ENCODE measurements around the gene CBLB. TPM values are rescaled to one million over a fixed set of nuclear protein-coding genes. Genes with fewer than 3 reads are reported as not detected.

The CBLB gene
- total RNA-seq, 1 experiment from 2014 or later, result 26.2 TPM

DNA sequence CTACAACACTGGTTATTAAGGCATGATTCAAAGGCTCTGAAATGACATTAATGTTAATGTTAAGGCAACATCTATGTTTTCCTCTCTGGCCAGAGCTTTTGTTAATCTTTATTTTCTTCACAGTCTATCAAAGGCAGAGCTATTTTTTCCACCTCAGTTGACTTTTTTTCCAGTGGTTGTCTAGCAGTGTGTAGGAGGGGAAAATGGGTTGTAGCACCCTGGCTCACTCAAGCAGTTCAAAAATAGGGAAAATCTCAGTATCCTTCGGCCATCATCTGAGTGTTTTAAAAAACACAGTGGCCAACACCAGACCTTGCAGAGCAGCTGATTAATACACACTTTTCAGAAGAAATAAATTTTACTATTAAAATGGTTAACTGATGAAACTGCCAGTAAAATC is 21.4 kb downstream of the CBLB start:
- TF ChIP-seq, protein P1, sequence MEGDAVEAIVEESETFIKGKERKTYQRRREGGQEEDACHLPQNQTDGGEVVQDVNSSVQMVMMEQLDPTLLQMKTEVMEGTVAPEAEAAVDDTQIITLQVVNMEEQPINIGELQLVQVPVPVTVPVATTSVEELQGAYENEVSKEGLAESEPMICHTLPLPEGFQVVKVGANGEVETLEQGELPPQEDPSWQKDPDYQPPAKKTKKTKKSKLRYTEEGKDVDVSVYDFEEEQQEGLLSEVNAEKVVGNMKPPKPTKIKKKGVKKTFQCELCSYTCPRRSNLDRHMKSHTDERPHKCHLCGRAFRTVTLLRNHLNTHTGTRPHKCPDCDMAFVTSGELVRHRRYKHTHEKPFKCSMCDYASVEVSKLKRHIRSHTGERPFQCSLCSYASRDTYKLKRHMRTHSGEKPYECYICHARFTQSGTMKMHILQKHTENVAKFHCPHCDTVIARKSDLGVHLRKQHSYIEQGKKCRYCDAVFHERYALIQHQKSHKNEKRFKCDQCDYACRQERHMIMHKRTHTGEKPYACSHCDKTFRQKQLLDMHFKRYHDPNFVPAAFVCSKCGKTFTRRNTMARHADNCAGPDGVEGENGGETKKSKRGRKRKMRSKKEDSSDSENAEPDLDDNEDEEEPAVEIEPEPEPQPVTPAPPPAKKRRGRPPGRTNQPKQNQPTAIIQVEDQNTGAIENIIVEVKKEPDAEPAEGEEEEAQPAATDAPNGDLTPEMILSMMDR (IDR thresholded peaks at IDR 0.05; ENCODE audit: unreplicated experiment), result no peak
- Mint-ChIP-seq H3K4me1 (ENCODE audit: low read depth, unreplicated experiment) (no peaks in the 10 kb centered on the region), H3K27me3 (ENCODE audit: unreplicated experiment) (no peaks in the 10 kb centered on the region), H3K27ac (ENCODE audit: unreplicated experiment) (no peak overlapping the region), H3K4me3 (ENCODE audit: low read depth, unreplicated experiment) (no peak overlapping the region), H3K9me3 (ENCODE audit: low read depth, unreplicated experiment) (no peaks in the 10 kb centered on the region), H3K36me3 (ENCODE audit: insufficient read depth, unreplicated experiment) (no peaks in the 10 kb centered on the region)
- CTCF ChIA-PET, result interaction anchor here (0.7 kb wide), 1 partner anchor 110 kb away, joined by 3 read pairs; no protein-coding TSS in a partner anchor
- BruUV-seq (replicated peaks), result no TSS peak
- intact Hi-C loops (cut with micrococcal nuclease; ENCODE audit: unreplicated experiment), result no loop called here
- no peak for DNase-seq

DNA sequence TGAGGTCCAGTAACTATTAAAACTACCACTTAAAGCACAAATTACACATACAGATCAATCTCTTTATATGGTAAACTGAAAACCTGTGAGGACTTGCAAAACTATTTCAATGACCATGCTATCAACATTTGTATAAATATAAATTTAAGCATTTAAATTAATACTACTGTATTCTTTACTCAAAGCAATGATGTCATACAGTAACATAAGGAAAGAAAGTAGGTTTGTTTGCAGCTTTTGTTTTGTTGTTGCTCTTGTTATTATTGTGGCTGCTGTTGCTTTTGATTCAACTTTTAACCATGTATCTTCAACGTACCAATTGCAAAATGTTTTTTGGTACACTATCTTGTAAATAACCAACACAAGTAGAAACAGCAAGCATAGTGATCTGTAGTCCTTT is 22.0 kb downstream of the CBLB start:
- intact Hi-C loops (cut with micrococcal nuclease; ENCODE audit: unreplicated experiment), result no loop called here
- CTCF ChIA-PET, result interaction anchor here (0.7 kb wide), 2 partner anchors 111 to 1828 kb away, joined by 3 read pairs; no protein-coding TSS in a partner anchor
- TF ChIP-seq, protein P1 (IDR thresholded peaks at IDR 0.05; ENCODE audit: unreplicated experiment), result no peak
- no peak overlapping the region for H3K4me3 Mint-ChIP-seq (ENCODE audit: low read depth, unreplicated experiment)
- H3K27me3 Mint-ChIP-seq (ENCODE audit: unreplicated experiment), result no peaks in the 10 kb centered on the region
- no peaks in the 10 kb centered on the region for H3K36me3 Mint-ChIP-seq (ENCODE audit: insufficient read depth, unreplicated experiment)
- H3K9me3 Mint-ChIP-seq (ENCODE audit: low read depth, unreplicated experiment), result no peaks in the 10 kb centered on the region
- DNase-seq, result no peak
- H3K27ac Mint-ChIP-seq (ENCODE audit: unreplicated experiment), result no peak overlapping the region
- no TSS peak for BruUV-seq (replicated peaks)
- no peaks in the 10 kb centered on the region for H3K4me1 Mint-ChIP-seq (ENCODE audit: low read depth, unreplicated experiment)

DNA sequence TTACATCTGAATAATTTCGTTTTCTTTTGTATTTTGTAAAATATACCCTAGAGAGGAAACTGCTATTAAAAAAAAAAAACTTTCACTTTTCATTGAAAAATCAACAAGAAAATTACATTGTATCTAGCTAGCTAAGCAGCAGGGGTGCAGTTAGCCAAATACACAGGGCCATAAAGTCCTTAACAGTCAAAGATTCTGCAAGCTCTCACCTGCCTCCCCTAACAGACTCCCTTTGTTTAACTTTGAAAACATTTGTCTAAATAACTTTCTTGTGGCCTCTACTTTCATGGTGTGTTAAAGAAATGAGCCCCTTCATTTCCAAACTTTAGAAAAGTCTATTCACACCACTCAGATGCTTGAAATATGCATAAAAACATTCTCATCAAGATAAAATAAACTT is 23.3 kb downstream of the CBLB start:
- CTCF ChIA-PET, result interaction anchor here (0.6 kb wide), 1 partner anchor 1051 kb away, joined by 3 read pairs; no protein-coding TSS in a partner anchor
- no peak for DNase-seq

DNA sequence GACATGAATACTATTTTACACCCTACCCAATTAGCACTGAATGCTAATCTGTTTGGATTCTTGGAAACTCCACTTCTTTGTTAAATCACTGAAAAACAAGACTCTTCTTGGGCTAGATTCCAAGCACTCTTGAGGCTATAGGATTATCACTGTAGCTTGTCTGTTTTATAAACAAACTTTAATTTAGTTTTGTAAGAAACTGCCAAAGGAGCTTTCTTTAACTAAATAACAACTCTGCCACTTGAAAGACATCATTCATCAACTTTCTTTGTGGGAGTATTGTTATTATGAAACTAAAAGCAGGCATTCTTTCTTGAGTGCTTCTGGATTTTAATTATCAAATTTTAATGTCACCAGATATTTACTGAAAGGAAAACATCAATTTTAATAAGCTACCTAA is 24.1 kb downstream of the CBLB start:
- CTCF ChIA-PET, result no interaction called here
- Mint-ChIP-seq H3K36me3 (ENCODE audit: insufficient read depth, unreplicated experiment) (no peaks in the 10 kb centered on the region), H3K9me3 (ENCODE audit: low read depth, unreplicated experiment) (no peaks in the 10 kb centered on the region), H3K4me3 (ENCODE audit: low read depth, unreplicated experiment) (no peak overlapping the region), H3K27me3 (ENCODE audit: unreplicated experiment) (no peaks in the 10 kb centered on the region), H3K27ac (ENCODE audit: unreplicated experiment) (no peak overlapping the region), H3K4me1 (ENCODE audit: low read depth, unreplicated experiment) (no peaks in the 10 kb centered on the region)
- intact Hi-C loops (cut with micrococcal nuclease; ENCODE audit: unreplicated experiment), result no loop called here
- BruUV-seq (replicated peaks), result no TSS peak
- no peak for DNase-seq
- TF ChIP-seq, protein P1 (IDR thresholded peaks at IDR 0.05; ENCODE audit: unreplicated experiment), result no peak

More for the DNA sequence above, 23.3 kb downstream of the CBLB start:
- H3K36me3 Mint-ChIP-seq (ENCODE audit: insufficient read depth, unreplicated experiment), result no peaks in the 10 kb centered on the region
- no peaks in the 10 kb centered on the region for H3K4me1 Mint-ChIP-seq (ENCODE audit: low read depth, unreplicated experiment)
- H3K9me3 Mint-ChIP-seq (ENCODE audit: low read depth, unreplicated experiment), result no peaks in the 10 kb centered on the region
- H3K4me3 Mint-ChIP-seq (ENCODE audit: low read depth, unreplicated experiment), result no peak overlapping the region
- BruUV-seq (replicated peaks), result no TSS peak
- intact Hi-C loops (cut with micrococcal nuclease; ENCODE audit: unreplicated experiment), result no loop called here
- no peak overlapping the region for H3K27ac Mint-ChIP-seq (ENCODE audit: unreplicated experiment)
- no peaks in the 10 kb centered on the region for H3K27me3 Mint-ChIP-seq (ENCODE audit: unreplicated experiment)
- TF ChIP-seq, protein P1 (IDR thresholded peaks at IDR 0.05; ENCODE audit: unreplicated experiment), result no peak
